GM18517 (cell line): ENCODE measurements around the gene DCAF10.
"Not testable (repeated sequence)": the region's sequence is repeated elsewhere in the genome, so short reads cannot be mapped to it uniquely, and the experiment has no call there.

Experiments used
- ATAC-seq: cut with Tn5 transposase; IDR thresholded peaks from one replicate; pipeline ENCODE4 v1.9.1; 2021; ENCODE audit warnings: mild to moderate bottlenecking, moderate library complexity; ENCODE audit not compliant: unreplicated experiment

DCAF10 gene

GRCh38 chr9:37800631-37801286 is at the start of gene DCAF10:
Gene DCAF10 (plus strand): TSS chr9:37800797. CDS start chr9:37800867, 70 bp downstream.
- peak; percentile 69 for ATAC-seq

GRCh38 chr9:37751186-37751585 is 49.4 kb upstream of the DCAF10 start:
- ATAC-seq, result no peak

DNA sequence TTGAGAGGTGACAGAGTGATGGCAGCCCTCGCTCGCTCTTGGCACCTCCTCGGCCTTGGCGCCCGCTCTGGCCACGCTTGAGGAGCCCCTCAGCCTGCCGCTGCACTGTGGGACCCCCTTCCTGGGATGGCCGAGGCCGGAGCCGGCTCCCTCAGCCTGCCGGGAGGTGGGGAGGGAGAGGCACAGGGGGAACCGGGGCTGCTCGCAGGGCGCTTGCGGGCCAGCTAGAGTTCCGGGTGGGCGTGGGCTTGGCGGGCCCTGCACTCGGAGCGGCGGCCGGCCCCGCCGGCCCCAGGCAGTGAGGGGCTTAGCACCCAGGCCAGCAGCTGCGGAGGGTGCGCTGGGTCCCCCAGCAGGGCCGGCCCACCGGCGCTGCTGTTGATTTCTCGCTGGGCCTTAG is 48.9 kb upstream of the DCAF10 start:
- ATAC-seq, result not testable (repeated sequence)

GRCh38 chr9:37752112-37752511 is 48.5 kb upstream of the DCAF10 start:
- ATAC-seq, result not testable (repeated sequence)

- no peak for ATAC-seq
Observed at GRCh38 chr9:37752642-37753488, 47.7 kb upstream of the DCAF10 start.

GRCh38 chr9:37753489-37754190 is 47.0 kb upstream of the DCAF10 start, which contains the start of gene TRMT10B:
Gene TRMT10B (plus strand): TSS chr9:37753805. CDS start chr9:37761932, 8,127 bp downstream.
- peak; percentile 83 for ATAC-seq

DNA sequence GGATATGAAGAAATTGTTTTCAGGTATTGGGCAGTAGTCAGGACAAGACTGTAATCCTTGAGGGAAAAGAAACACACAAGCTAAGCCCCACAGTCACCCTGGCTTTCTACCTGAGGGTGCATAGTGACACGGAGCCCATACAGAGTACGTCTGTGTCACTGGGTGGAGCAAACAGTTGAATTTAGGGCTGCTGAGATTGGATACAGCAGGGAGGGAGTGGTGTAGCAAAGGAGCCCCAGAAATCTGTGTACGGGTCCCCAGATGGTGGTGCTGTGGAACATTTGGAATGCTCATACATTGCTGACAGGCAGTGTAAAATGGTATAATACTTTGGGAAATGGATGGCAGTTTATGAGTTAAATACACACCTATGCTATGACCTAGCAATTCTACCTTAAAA is 41.9 kb upstream of the DCAF10 start:
- no peak for ATAC-seq

GRCh38 chr9:37760416-37761161 is 40.0 kb upstream of the DCAF10 start:
- no peak for ATAC-seq

DNA sequence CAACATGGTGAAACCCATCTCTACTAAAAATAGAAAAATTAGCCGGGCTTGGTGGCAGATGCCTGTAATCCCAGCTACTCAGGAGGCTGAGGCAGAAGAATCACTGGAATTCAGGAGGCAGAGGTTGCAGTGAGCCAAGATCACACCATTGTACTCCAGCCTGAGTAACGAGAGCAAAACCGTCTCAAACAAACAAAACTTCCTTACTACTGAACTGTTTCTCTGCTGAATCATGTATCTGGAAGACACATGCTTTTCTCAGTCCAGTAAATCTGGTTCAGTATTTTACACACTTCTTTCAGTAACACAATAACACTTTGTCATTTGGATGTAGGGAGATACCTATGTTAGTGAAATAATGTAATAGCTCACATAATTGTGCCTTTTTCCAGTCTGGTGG is 39.1 kb upstream of the DCAF10 start:
- no peak for ATAC-seq

DNA sequence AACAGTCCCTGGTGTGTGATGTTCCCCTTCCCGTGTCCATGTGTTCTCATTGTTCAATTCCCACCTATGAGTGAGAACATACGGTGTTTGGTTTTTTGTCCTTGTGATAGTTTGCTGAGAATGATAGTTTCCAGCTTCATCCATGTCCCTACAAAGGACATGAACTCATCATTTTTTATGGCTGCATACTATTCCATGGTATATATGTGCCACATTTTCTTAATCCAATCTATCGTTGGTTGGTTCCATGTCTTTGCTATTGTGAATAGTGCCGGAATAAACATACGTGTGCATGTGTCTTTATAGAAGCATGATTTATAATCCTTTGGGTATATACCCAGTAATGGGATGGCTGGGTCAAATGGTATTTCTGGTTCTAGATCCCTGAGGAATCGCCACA is 35.3 kb upstream of the DCAF10 start:
- ATAC-seq, result not testable (repeated sequence)

DNA sequence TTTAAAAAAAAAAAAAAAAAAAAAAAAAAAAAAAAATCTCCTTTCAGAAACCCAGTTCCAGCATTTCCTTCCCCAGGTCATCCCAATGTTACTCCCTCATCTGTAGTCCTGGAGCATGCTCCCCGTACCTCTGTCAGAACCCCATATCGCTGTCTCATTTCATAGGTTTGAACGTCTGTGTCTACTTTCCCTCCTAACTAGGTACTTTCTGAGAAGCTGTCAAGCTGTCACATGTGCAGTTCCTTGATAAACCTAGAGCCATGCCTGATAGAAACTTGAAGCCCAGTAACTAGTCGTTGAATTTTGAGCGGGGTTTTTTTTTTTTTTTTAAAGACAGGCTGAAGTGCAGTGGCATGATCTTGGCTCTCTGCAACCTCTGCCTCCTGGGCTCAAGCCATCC is 31.3 kb upstream of the DCAF10 start:
- no peak for ATAC-seq

- ATAC-seq, result no peak
Observed at GRCh38 chr9:37769995-37770394, 30.6 kb upstream of the DCAF10 start.

DNA sequence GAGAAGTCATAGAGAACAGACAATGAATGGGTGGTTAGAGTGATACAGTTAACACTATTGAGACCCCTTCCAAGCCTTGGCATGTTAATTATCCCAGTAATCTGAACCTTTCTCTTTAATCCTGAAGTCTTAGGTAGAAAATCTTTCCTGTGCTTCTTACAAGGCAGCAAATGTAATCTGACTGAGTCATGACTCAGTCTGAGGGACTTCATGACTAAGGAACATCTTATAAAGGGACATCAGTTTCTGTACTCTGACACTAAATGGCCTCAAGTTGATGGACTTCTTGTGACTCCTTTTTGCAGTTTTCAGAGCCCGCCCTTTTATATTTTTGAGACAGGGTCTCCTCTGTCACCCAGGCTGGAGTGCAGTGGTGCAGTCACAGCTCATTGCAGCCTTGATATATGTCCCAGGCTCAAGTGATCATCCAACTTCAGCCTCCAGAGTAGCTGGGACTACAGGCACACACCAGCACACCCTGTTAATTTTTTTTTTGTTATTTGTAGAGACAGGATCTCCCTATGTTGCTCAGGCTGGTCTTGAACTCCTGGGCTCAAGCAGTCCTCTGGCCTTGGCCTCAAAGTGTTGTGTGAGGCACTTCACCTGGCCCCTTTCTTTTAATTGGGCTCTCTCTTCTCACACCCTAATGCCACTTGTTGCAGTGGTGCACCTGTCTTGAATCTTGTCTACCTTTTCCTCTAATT is 25.2 kb upstream of the DCAF10 start:
- ATAC-seq, result no peak

- ATAC-seq, result no peak
Observed at GRCh38 chr9:37776328-37776727, 24.3 kb upstream of the DCAF10 start.

DNA sequence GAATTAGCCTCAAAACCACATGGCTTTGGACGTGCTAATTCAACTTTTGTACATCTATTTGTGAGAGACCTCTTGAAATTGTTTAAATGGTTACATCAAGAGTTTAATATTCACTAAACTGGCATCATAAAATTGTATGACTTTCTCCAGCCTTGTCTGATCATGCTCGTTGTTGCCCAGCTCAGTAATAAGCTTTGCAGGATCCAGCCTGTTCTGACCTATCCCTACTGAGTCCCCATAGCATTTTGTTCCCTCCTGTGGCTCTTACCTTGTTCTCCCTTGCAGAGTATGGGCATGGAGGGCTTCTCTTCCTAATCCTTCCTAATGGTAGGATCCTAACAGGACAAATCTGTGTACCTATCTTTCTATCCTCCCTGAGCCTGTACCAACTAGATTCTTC is 22.1 kb upstream of the DCAF10 start:
- no peak for ATAC-seq

DNA sequence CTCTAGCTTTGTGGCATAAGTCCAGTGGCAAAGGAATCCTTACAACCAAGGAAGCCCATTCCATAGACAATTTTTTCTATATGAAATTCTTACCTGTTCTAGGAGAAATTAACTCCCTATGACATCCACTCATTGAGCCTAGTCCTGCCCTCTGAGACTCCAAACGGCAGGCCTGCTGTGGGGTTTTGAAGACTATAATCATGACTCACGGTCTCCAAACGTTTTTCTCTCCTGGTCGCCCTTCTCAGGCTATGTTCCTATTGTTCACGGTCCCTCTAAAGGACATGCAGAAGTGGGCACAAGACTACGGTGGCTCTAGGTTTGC is 16.3 kb upstream of the DCAF10 start:
- no peak for ATAC-seq

GRCh38 chr9:37784616-37785483 is 15.7 kb upstream of the DCAF10 start, which contains the start of gene EXOSC3:
Gene EXOSC3 (minus strand): TSS chr9:37785064. CDS start chr9:37785044, 20 bp downstream.
- ATAC-seq, result peak; percentile 92

- no peak for ATAC-seq
Observed at GRCh38 chr9:37787059-37787458, 13.5 kb upstream of the DCAF10 start.

- ATAC-seq, result no peak
Observed at GRCh38 chr9:37788332-37788731, 12.3 kb upstream of the DCAF10 start.
